Right atrium auricular region (tissue), 2 donors: ENCODE data around the gene CLEC5A. TPM values are rescaled to one million over a fixed set of nuclear protein-coding genes. Genes with fewer than 3 reads are reported as not detected.
"Not testable (repeated sequence)": the region's sequence is repeated elsewhere in the genome, so short reads cannot be mapped to it uniquely, and the experiment has no call there.

Experiments
- DNase-seq: peaks from one replicate; pipeline ENCODE4 v3.0.0-alpha.2; 2019; ENCODE audit warnings: low spot score
- H3K27ac ChIP-seq, 2 donors: fragments of 200-600 bp; sonication (generic); 1 replicate in 1 of 2; 2 replicates in 1 of 2; pipeline ENCODE4 v1.5.1; 2016 to 2019
- H3K27me3 ChIP-seq, 2 donors: fragments of 200-600 bp; sonication (generic); one replicate each; pipeline versions ENCODE4 v1.5.1 to v1.6.0; 2017 to 2019
- H3K36me3 ChIP-seq: fragments of 200-600 bp; sonication (generic); one replicate; pipeline ENCODE4 v1.5.1; 2016
- H3K4me1 ChIP-seq, 2 donors: fragments of 200-600 bp; sonication (generic); one replicate each; pipeline versions ENCODE4 v1.5.1 to v1.6.0; 2017 to 2019
- H3K4me3 ChIP-seq, 2 donors: fragments of 200-600 bp; sonication (generic); 1 replicate in 1 of 2; 2 replicates in 1 of 2; pipeline ENCODE4 v1.5.1; 2017 to 2019; ENCODE audit warnings: mild to moderate bottlenecking in 1 of 2, moderate library complexity in 1 of 2
- H3K9me3 ChIP-seq, 2 donors: fragments of 200-600 bp; sonication (generic); one replicate each; pipeline ENCODE4 v1.5.1; 2019
- total RNA-seq, 2 donors: library from RNA; depleted of rRNA; stranded (reverse); fragments of >200 nt; gene quantifications; one replicate each; pipeline ENCODE4 v1.1.0, GENCODE V29; 2016
- TF ChIP-seq, protein P1 (sequence below), 2 donors: fragments of 200-600 bp; sonication (generic); IDR thresholded peaks; one replicate each; pipeline ENCODE4 v1.5.1; 2019; ENCODE audit warnings: antibody characterized with exemption in 2 of 2

The CLEC5A gene
- total RNA-seq = 1 to 10 TPM; 1.0 to 1.7 TPM

DNA sequence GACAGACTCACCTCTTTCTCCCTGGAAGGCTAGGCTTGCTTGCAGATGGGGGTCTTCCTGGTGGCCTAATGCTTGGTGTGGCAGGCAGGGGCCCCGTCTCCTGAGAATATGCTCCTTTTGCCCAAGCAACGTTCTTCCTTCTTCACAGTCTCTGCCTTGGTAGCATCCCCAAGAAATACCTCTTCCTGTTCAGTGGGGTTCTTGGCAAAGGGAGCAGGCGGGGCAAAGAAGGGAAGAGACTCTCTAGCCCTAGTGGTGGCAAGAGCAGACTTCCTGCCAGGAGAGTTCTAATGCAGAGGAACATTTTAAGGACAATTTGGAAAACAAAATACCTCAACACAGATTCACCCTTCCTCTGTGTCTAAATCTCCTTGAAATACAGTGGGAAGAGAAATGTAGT is at the start of gene CLEC5A:
Gene CLEC5A, minus strand, starts transcription at position 179 of the 400 bp plus-strand sequence. CDS start 682 bp downstream, outside the sequence.
- DNase-seq = no peak
- H3K27ac ChIP-seq = no peak within 1 kb of the TSS

DNA sequence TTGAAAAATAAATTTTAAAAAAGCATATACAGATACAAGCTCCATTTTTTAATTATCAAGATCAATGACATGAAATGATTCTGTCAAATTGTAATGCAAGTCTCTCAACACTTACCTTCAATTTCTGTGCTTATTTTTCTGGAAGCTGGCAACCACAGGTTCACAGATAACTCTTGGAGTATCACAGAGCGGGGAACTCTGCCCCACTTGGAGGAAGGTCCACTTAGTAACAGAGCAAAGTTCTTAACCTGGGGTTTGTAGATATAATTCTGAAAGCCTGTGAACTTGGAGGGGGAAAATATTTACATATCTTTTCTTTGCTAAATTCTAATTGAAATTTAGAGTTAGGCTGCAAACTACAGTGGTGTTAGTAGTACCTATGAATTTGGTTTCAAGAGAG is 46.6 kb upstream of the CLEC5A start:
- TF ChIP-seq, protein P1, sequence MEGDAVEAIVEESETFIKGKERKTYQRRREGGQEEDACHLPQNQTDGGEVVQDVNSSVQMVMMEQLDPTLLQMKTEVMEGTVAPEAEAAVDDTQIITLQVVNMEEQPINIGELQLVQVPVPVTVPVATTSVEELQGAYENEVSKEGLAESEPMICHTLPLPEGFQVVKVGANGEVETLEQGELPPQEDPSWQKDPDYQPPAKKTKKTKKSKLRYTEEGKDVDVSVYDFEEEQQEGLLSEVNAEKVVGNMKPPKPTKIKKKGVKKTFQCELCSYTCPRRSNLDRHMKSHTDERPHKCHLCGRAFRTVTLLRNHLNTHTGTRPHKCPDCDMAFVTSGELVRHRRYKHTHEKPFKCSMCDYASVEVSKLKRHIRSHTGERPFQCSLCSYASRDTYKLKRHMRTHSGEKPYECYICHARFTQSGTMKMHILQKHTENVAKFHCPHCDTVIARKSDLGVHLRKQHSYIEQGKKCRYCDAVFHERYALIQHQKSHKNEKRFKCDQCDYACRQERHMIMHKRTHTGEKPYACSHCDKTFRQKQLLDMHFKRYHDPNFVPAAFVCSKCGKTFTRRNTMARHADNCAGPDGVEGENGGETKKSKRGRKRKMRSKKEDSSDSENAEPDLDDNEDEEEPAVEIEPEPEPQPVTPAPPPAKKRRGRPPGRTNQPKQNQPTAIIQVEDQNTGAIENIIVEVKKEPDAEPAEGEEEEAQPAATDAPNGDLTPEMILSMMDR (IDR thresholded peaks at IDR 0.05) = no peak
- Histone ChIP-seq H3K27me3 (no peaks in the 10 kb centered on the region), H3K9me3 (no peaks in the 10 kb centered on the region), H3K4me1 (no peaks in the 10 kb centered on the region), H3K27ac (no peak overlapping the region), H3K4me3 (no peak overlapping the region), H3K36me3 (no peaks in the 10 kb centered on the region)
- DNase-seq = no peak

More for the DNA sequence above, at the start of gene CLEC5A:
- TF ChIP-seq, protein P1 (IDR thresholded peaks at IDR 0.05) = no peak
- Histone ChIP-seq H3K27me3 (no peaks in the 10 kb centered on the region), H3K4me3 (no peak within 1 kb of the TSS), H3K4me1 (no peaks in the 10 kb centered on the region), H3K36me3 (no peaks in the 10 kb centered on the region), H3K9me3 (peaks cover 0 to 7% of the 10 kb centered on the region in 2 donors)

DNA sequence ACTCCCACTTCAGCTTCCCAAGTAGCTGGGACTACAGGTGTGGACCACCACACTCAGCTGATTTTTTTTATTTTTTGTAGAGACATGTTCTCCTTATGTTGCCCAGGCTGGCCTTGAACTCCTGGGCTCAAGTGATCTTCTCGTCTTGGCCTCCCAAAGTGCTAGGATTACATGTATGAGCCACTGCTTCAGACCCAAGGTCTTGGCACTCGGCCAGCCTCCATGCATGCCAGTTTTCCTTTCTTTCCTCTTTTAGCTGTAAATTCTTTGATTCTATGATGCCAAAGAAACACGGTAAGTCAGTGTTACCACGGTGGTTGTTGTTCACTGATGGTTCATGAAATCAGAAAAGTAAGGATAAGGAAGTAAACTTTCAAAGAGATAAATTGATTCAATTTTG is 45.9 kb upstream of the CLEC5A start:
- Histone ChIP-seq H3K27ac (no peak overlapping the region), H3K36me3 (no peaks in the 10 kb centered on the region), H3K4me1 (no peaks in the 10 kb centered on the region), H3K27me3 (no peaks in the 10 kb centered on the region), H3K4me3 (no peak overlapping the region), H3K9me3 (no peaks in the 10 kb centered on the region)
- TF ChIP-seq, protein P1 (IDR thresholded peaks at IDR 0.05) = no peak
- DNase-seq = no peak

DNA sequence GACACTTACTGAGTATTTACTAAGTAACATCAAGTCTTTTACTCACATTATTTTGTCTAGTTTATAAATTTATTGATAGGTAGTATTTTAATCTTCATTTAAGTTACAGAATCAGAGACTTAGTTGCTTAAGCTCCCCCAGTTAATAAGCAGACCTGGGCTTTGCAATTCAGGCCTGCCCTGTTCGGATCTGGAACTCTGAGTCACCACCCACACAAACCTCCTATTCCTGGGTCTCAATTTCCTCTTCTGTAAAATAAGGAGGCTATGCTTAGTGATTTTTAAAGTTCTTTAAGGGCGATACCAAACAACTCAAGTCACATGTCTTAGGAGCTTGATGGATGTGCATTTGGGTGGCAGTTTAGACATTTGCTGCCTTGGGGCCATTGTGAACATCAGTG is 45.4 kb upstream of the CLEC5A start:
- no peaks in the 10 kb centered on the region for H3K4me1 ChIP-seq
- no peak overlapping the region for H3K4me3 ChIP-seq
- no peaks in the 10 kb centered on the region for H3K27me3 ChIP-seq
- TF ChIP-seq, protein P1 (IDR thresholded peaks at IDR 0.05) = no peak
- H3K9me3 ChIP-seq = no peaks in the 10 kb centered on the region
- no peaks in the 10 kb centered on the region for H3K36me3 ChIP-seq
- no peak overlapping the region for H3K27ac ChIP-seq
- DNase-seq = no peak

DNA sequence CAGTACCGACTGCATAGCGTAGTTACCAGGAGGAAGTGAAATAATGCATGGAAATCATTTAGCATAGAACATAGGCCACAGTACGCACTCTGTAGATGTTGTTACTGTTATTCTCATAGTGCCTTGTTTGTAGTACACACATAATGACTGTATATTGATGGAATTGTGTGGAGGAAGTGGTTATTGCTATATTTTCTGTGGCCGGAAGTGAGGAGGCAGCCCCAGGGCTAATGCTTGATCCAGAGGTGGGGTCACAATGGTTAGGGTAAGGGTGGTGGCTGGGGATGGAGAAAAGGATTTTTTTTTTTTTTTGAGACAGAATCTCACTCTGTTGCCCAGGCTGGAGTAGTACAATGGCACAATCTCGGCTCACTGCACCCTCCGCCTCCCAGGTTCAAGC is 44.4 kb upstream of the CLEC5A start:
- Histone ChIP-seq H3K9me3 (no peaks in the 10 kb centered on the region), H3K4me1 (no peaks in the 10 kb centered on the region), H3K27ac (no peak overlapping the region), H3K36me3 (no peaks in the 10 kb centered on the region), H3K27me3 (no peaks in the 10 kb centered on the region), H3K4me3 (no peak overlapping the region)
- no peak for DNase-seq
- TF ChIP-seq, protein P1 (IDR thresholded peaks at IDR 0.05) = no peak

DNA sequence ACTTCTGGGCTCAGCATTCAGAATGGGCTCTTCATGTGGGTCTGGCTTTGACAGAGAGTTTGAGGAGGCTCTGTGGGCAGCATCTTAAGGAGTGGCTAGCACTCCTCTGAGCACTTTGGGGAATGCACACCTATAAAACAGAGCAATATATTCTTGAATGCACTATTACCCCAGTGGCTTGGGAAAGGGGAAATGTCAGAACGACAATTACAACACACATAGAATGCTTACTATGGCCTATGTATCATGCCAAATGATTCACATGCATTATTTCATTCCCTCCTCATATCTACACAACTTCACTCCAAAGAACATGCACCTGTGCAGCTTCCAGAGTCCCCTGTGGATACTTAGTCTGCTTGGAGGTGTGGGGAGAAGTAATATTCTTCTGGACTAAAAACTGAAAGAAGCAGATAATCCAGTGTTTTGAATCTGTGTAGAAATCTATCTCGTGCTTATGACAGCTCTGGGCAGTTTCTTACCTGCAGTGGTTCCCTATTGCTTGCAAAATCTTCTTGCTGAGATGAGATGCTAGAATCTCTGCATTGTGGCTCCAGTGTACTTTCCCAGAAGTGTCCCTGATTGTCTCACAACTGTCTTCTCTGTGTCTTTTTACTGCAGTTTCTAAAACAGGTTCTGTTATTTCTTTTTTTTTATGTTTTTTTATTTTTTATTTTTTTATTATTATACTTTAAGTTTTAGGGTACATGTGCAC is 43.4 kb upstream of the CLEC5A start:
- no peaks in the 10 kb centered on the region for H3K27me3 ChIP-seq

DNA sequence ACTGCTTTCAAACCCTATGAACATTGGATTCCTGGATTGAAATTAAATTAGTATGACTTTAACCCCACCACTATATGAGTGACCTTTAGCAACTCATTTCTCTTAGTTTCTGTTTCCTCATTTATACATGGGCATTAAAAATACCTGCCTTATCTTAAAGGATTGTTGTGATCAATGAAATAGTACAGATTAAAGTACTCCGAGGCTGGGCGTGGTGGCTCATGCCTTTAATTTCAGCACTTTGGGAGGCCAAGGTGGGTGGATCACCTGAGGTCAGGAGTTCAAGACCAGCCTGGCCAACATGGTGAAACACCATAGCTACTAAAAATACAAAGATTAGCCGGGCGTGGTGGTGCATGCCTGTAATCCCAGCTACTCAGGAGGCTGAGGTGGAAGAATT is 41.0 kb upstream of the CLEC5A start:
- not testable (repeated sequence) for H3K27me3 ChIP-seq, H3K4me1 ChIP-seq, DNase-seq, H3K9me3 ChIP-seq, H3K36me3 ChIP-seq, H3K4me3 ChIP-seq, H3K27ac ChIP-seq

More for the DNA sequence above, 43.4 kb upstream of the CLEC5A start:
- Histone ChIP-seq H3K9me3 (no peaks in the 10 kb centered on the region), H3K4me3 (no peak overlapping the region), H3K36me3 (no peaks in the 10 kb centered on the region), H3K27ac (no peak overlapping the region), H3K4me1 (no peaks in the 10 kb centered on the region)
- TF ChIP-seq, protein P1 (IDR thresholded peaks at IDR 0.05) = no peak
- no peak for DNase-seq
